GM19328 (cell line): Measurements from ENCODE around the gene CAPN5.
"Not testable (repeated sequence)": the region's sequence is repeated elsewhere in the genome, so short reads cannot be mapped to it uniquely, and the experiment has no call there.

ENCODE experiments used
- ATAC-seq: cut with Tn5 transposase; IDR thresholded peaks from one replicate; pipeline ENCODE4 v1.9.1; 2021; ENCODE audit warnings: mild to moderate bottlenecking, moderate library complexity; ENCODE audit not compliant: unreplicated experiment

The CAPN5 gene

GRCh38 chr11:77066229-77067042 lies at the start of gene CAPN5:
Gene CAPN5 (plus strand): TSS chr11:77066971. CDS start chr11:77084887, 17,916 bp downstream.
- ATAC-seq: peak; percentile 91

- not testable (repeated sequence) for ATAC-seq
These were observed 48.3 kb upstream of the CAPN5 start for GRCh38 chr11:77018396-77018924.

- no peak for ATAC-seq
These were observed 46.7 kb upstream of the CAPN5 start for GRCh38 chr11:77019976-77020595.

- ATAC-seq: no peak
These were observed 46.0 kb upstream of the CAPN5 start for GRCh38 chr11:77020734-77021133.

- ATAC-seq: no peak
These were observed 42.0 kb upstream of the CAPN5 start for GRCh38 chr11:77024745-77025144.

GRCh38 chr11:77026221-77026620 lies 40.5 kb upstream of the CAPN5 start:
- no peak for ATAC-seq

GRCh38 chr11:77026743-77027142 lies 40.0 kb upstream of the CAPN5 start:
- ATAC-seq: no peak

GRCh38 chr11:77027275-77027674 lies 39.5 kb upstream of the CAPN5 start:
- no peak for ATAC-seq

GRCh38 chr11:77029829-77030228 lies 36.9 kb upstream of the CAPN5 start:
- no peak for ATAC-seq

- ATAC-seq: no peak
These were observed 35.8 kb upstream of the CAPN5 start for GRCh38 chr11:77030834-77031414.

GRCh38 chr11:77031599-77031998 lies 35.2 kb upstream of the CAPN5 start:
- no peak for ATAC-seq

GRCh38 chr11:77035039-77035438 lies 31.7 kb upstream of the CAPN5 start:
- no peak for ATAC-seq

- ATAC-seq: no peak
These were observed 31.2 kb upstream of the CAPN5 start for GRCh38 chr11:77035580-77035979.

GRCh38 chr11:77036398-77036797 lies 30.4 kb upstream of the CAPN5 start:
- ATAC-seq: no peak

- ATAC-seq: no peak
These were observed 29.7 kb upstream of the CAPN5 start for GRCh38 chr11:77037057-77037456.

- no peak for ATAC-seq
These were observed 28.5 kb upstream of the CAPN5 start for GRCh38 chr11:77038029-77038824.

- ATAC-seq: no peak
These were observed 27.9 kb upstream of the CAPN5 start for GRCh38 chr11:77038825-77039326.

- no peak for ATAC-seq
These were observed 27.0 kb upstream of the CAPN5 start for GRCh38 chr11:77039491-77040400.

- ATAC-seq: no peak
These were observed 26.4 kb upstream of the CAPN5 start for GRCh38 chr11:77040401-77040777.

GRCh38 chr11:77040889-77041288 lies 25.9 kb upstream of the CAPN5 start:
- ATAC-seq: no peak
